SK-N-SH treated with all-trans-retinoic acid at 6 μM for 48 hours (cell line): ENCODE data around the gene DGCR2.

ENCODE experiments used
- ATAC-seq: fragments of 200-7000 bp; cut with Tn5 transposase; 3 replicates; pipeline ENCODE4 v1.9.1; 2020; ENCODE audit warnings: mild to moderate bottlenecking, moderate library complexity
- CREB5 ChIP-seq: fragments of 250-450 bp; sonication (Bioruptor Pico); IDR thresholded peaks from 2 replicates; pipeline ENCODE4 v1.5.1; 2020; ENCODE audit warnings: low read depth, mild to moderate bottlenecking, moderate library complexity
- CSDC2 ChIP-seq: fragments of 250-450 bp; sonication (Bioruptor Pico); IDR thresholded peaks from 2 replicates; pipeline ENCODE4 v1.5.0; 2020; ENCODE audit warnings: mild to moderate bottlenecking, moderate library complexity
- OSR1 ChIP-seq: fragments of 250-450 bp; sonication (Bioruptor Pico); IDR thresholded peaks from 2 replicates; pipeline ENCODE4 v1.8.0; 2022; ENCODE audit warnings: moderate library complexity, mild to moderate bottlenecking, inconsistent platforms
- PATZ1 ChIP-seq: fragments of 250-450 bp; sonication (Bioruptor Pico); IDR thresholded peaks from 2 replicates; pipeline ENCODE4 v1.8.0; 2020; ENCODE audit warnings: mild to moderate bottlenecking, moderate library complexity, borderline replicate concordance
- POU6F1 ChIP-seq: fragments of 250-450 bp; sonication (Bioruptor Pico); IDR thresholded peaks from 2 replicates; pipeline ENCODE4 v1.8.0; 2021; ENCODE audit warnings: low read depth, mild to moderate bottlenecking, moderate library complexity, borderline replicate concordance
- PPARA ChIP-seq: fragments of 250-450 bp; sonication (Bioruptor Pico); IDR thresholded peaks from 2 replicates; pipeline ENCODE4 v1.5.0; 2020; ENCODE audit warnings: mild to moderate bottlenecking, borderline replicate concordance
- SNAI2 ChIP-seq: fragments of 250-450 bp; sonication (Bioruptor Pico); IDR thresholded peaks from 2 replicates; pipeline ENCODE4 v1.5.0; 2020; ENCODE audit warnings: mild to moderate bottlenecking, moderate library complexity
- TCF4 ChIP-seq: fragments of 250-450 bp; sonication (Bioruptor Pico); IDR thresholded peaks from 2 replicates; pipeline ENCODE4 v1.8.0; 2021; ENCODE audit warnings: mild to moderate bottlenecking, moderate library complexity, borderline replicate concordance
- TOX ChIP-seq: fragments of 250-450 bp; sonication (Bioruptor Pico); IDR thresholded peaks from 2 replicates; pipeline ENCODE4 v1.8.0; 2021; ENCODE audit warnings: mild to moderate bottlenecking, moderate library complexity, borderline replicate concordance
- ZC3H10 ChIP-seq: fragments of 250-450 bp; sonication (Bioruptor Pico); IDR thresholded peaks from 2 replicates; pipeline ENCODE4 v1.5.1; 2021; ENCODE audit warnings: mild to moderate bottlenecking, moderate library complexity
- ZFP30 ChIP-seq: fragments of 450-650 bp; formaldehyde crosslinking; IDR thresholded peaks from 2 replicates; pipeline ENCODE4 v1.5.0; 2022; ENCODE audit warnings: mild to moderate bottlenecking, moderate library complexity
- ZNF565 ChIP-seq: fragments of 450-650 bp; formaldehyde crosslinking; conservative IDR thresholded peaks from 2 replicates; pipeline ENCODE4 v1.5.0; 2020; ENCODE audit warnings: low read depth, mild to moderate bottlenecking, moderate library complexity
- ZNF70 ChIP-seq: fragments of 450-650 bp; formaldehyde crosslinking; IDR thresholded peaks from 2 replicates; pipeline ENCODE4 v1.5.0; 2020; ENCODE audit warnings: mild to moderate bottlenecking, moderate library complexity
- ZNF8 ChIP-seq: fragments of 450-650 bp; formaldehyde crosslinking; IDR thresholded peaks from 2 replicates; pipeline ENCODE4 v1.5.0; 2020; ENCODE audit warnings: mild to moderate bottlenecking, moderate library complexity
- TF ChIP-seq, protein P1 (sequence below): fragments of 250-450 bp; sonication (Bioruptor Pico); IDR thresholded peaks from 2 replicates; pipeline ENCODE4 v1.5.1; 2021; ENCODE audit warnings: mild to moderate bottlenecking, moderate library complexity
- TF ChIP-seq, protein P2 (sequence below): fragments of 250-450 bp; sonication (Bioruptor Pico); IDR thresholded peaks from 2 replicates; pipeline ENCODE4 v1.5.0; 2020; ENCODE audit warnings: mild to moderate bottlenecking, moderate library complexity

The DGCR2 gene

DNA sequence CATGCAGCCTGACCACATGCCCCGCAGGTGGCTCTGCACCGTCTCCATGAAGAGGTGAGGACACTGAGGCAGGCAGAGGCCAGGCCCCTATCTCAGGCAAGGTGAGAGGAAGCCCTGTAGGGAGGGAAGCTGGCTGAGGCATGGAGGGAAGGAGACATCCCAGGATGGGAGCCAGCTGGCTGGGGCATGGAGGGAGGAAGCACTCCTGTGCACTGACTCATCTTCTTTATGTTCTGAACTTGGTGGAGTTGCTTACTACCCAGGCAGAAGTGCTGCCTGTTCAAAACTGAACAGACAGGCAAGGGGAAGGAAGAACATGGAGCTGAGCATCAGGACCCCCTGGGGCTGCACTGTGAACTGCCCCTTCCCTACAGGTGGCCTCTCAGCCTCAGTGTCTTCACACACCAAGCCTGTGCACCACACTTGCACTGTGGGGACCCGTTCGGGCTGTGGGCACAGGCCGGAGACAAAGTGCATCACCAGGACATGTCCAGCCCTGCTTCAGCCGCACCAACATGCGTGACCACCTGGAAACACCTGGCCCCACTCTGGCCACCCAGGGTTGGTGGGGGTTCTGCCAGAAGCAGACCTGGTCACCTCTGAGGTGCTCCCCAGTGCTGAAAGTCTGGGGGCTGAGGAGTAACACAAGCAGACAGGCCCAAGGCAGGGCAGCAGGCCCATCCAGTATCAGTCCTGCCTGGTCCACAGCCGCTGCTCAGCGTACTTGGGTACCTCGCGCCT, 55.5 kb downstream of the DGCR2 start (continued):
- TF ChIP-seq, protein P1, sequence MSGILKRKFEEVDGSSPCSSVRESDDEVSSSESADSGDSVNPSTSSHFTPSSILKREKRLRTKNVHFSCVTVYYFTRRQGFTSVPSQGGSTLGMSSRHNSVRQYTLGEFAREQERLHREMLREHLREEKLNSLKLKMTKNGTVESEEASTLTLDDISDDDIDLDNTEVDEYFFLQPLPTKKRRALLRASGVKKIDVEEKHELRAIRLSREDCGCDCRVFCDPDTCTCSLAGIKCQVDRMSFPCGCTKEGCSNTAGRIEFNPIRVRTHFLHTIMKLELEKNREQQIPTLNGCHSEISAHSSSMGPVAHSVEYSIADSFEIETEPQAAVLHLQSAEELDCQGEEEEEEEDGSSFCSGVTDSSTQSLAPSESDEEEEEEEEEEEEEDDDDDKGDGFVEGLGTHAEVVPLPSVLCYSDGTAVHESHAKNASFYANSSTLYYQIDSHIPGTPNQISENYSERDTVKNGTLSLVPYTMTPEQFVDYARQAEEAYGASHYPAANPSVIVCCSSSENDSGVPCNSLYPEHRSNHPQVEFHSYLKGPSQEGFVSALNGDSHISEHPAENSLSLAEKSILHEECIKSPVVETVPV (CRISPR knock-in tag) = no peak

DNA sequence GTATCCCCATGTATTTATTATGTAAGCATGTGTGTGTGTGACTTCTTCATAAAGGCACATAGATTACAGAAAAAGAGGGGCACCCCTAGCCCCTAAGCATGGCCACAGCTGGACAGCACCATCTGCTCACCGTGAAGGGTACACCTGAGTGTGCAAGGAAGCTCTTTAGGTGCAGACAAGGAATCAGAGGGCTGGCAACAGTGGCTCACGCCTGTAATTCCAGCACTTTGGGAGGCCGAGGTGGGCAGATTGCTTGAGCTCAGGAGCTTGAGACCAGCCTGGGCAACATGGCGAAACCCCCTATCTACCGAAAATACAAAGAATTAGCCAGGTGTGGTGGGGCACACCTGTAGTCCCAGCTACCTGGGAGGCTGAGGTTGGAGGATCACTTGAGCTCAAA, 56.3 kb downstream of the DGCR2 start:
- ATAC-seq = no peak
- TF ChIP-seq TOX (CRISPR knock-in tag) = no peak
- no peak for TF ChIP-seq ZNF8 (CRISPR knock-in tag)
- no peak for TF ChIP-seq PATZ1 (CRISPR knock-in tag)

DNA sequence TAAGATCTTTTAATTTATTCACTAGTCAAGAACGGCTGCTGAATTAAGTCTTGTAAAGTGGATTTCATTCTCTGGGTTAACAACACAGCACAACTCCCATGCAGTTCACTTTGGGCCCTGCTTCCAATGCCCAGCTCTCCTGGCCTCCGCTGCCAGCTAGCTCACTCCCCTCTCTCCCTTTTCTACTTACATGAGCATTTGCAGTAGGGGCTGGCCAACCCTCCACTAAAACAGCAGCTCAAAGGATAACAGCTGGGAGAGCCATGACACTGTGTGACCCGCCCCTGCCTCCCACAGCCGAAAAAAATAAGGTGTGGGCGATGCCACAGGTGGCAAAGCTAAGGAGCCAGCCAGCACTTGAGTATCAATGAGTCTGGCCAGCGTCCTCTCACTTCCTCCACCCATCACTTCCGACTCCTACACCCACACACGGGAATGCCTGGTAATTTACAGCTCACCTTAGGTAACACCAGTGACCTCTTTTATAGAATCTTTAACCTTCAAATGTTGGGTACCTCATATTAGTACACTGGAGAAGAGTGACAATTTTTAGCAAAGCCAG, 56.8 kb downstream of the DGCR2 start:
- no peak for ATAC-seq
- TF ChIP-seq ZFP30 (CRISPR knock-in tag) = no peak
- no peak for TF ChIP-seq PATZ1 (CRISPR knock-in tag)
- TF ChIP-seq ZC3H10 = no peak
- no peak for TF ChIP-seq CSDC2 (CRISPR knock-in tag)
- TF ChIP-seq ZNF565 (CRISPR knock-in tag) = no peak
- no peak for TF ChIP-seq OSR1 (CRISPR knock-in tag)
- no peak for TF ChIP-seq PPARA (CRISPR knock-in tag)
- no peak for TF ChIP-seq POU6F1 (CRISPR knock-in tag)
- TF ChIP-seq TCF4 (CRISPR knock-in tag) = no peak
- no peak for TF ChIP-seq CREB5 (CRISPR knock-in tag)
- TF ChIP-seq SNAI2 (CRISPR knock-in tag) = no peak
- TF ChIP-seq, protein P2, sequence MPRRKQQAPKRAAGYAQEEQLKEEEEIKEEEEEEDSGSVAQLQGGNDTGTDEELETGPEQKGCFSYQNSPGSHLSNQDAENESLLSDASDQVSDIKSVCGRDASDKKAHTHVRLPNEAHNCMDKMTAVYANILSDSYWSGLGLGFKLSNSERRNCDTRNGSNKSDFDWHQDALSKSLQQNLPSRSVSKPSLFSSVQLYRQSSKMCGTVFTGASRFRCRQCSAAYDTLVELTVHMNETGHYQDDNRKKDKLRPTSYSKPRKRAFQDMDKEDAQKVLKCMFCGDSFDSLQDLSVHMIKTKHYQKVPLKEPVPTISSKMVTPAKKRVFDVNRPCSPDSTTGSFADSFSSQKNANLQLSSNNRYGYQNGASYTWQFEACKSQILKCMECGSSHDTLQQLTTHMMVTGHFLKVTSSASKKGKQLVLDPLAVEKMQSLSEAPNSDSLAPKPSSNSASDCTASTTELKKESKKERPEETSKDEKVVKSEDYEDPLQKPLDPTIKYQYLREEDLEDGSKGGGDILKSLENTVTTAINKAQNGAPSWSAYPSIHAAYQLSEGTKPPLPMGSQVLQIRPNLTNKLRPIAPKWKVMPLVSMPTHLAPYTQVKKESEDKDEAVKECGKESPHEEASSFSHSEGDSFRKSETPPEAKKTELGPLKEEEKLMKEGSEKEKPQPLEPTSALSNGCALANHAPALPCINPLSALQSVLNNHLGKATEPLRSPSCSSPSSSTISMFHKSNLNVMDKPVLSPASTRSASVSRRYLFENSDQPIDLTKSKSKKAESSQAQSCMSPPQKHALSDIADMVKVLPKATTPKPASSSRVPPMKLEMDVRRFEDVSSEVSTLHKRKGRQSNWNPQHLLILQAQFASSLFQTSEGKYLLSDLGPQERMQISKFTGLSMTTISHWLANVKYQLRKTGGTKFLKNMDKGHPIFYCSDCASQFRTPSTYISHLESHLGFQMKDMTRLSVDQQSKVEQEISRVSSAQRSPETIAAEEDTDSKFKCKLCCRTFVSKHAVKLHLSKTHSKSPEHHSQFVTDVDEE = no peak
- no peak for TF ChIP-seq ZNF70 (CRISPR knock-in tag)
